Ectodermal cell (in vitro differentiated cells): ENCODE data around the gene WDR4.
"Not testable (repeated sequence)": the region's sequence is repeated elsewhere in the genome, so short reads cannot be mapped to it uniquely, and the experiment has no call there.

Source experiments
- H3K27ac ChIP-seq: 2 replicates; pipeline ENCODE4 v1.7.0; 2013; ENCODE audit warnings: mild to moderate bottlenecking, low read depth, low read length; ENCODE audit not compliant: insufficient read depth, poor library complexity, severe bottlenecking
- H3K27me3 ChIP-seq: 2 replicates; pipeline ENCODE4 v1.7.0; 2013; ENCODE audit warnings: mild to moderate bottlenecking, low read length; ENCODE audit not compliant: insufficient read depth, control insufficient read depth, poor library complexity, severe bottlenecking
- H3K36me3 ChIP-seq: one replicate; pipeline ENCODE4 v1.7.0; 2013; ENCODE audit warnings: low read length; ENCODE audit not compliant: control insufficient read depth, insufficient read depth
- H3K4me1 ChIP-seq: one replicate; pipeline ENCODE4 v1.7.0; 2013; ENCODE audit warnings: low read length; ENCODE audit not compliant: control insufficient read depth, insufficient read depth
- H3K4me3 ChIP-seq: 2 replicates; pipeline ENCODE4 v1.7.0; 2013; ENCODE audit warnings: low read depth, low read length, control low read depth; ENCODE audit not compliant: insufficient read depth
- H3K9me3 ChIP-seq: 2 replicates; pipeline ENCODE4 v1.7.0; 2013; ENCODE audit warnings: mild to moderate bottlenecking, low read length, moderate library complexity; ENCODE audit not compliant: control insufficient read depth
- WGBS, 2 experiments: methylation state at CpG; one replicate each; pipeline ENCODE4 v1.1.7; 2013; ENCODE audit warnings: missing lambda C conversion rate in 2 of 2; 5-methylcytosine and 5-hydroxymethylcytosine counted together

Gene WDR4

DNA sequence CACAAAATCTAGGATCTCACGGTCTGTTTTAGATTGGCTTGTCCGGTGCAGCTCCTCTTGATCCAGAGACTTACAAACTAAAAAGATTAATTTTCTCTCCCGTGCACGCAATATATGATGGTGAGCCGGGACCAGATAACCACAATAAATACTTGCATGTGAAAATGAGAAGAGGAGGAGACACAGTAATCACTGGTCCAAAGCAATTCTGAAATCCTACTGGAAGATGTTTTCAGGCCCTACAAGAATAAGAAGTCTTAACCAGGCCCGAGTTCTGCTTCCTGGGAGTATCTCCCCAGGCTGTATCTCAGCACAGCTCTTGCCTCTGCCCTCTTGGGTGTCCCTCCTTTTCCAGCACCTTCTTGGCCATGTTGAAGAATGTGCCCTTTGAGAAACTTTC is 1.0 kb upstream of the WDR4 start:
- peak overlapping the region; percentile 86 for H3K4me3 ChIP-seq

DNA sequence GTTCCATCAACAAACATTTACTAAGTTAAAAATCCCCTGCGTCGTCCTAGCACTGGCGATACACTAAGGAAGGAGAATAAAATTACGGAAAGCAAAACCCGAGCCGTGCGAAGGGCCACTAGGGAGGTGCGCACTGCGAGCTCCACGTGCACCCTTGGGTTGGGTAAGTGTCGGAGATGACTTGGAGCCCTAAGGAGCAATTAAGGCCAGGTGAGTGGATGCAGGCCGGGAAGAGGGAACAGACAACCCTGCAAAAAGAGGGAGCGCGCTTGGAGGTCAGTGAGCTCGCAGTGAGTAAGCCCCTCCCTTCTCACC is 704 bp downstream of the WDR4 start:
- peaks cover 6% of the 10 kb centered on the region for H3K36me3 ChIP-seq
- WGBS, 2 experiments = 1% methylated on average over 15 of the region's 15 CpGs

More for the DNA sequence above, 1.0 kb upstream of the WDR4 start:
- no peaks in the 10 kb centered on the region for H3K9me3 ChIP-seq
- WGBS, 2 experiments = 86 to 95% methylated on average over 3 to 6 of the region's 6 CpGs
- peaks cover 6% of the 10 kb centered on the region for H3K36me3 ChIP-seq
- H3K27ac ChIP-seq = no peak overlapping the region
- peaks cover 3% of the 10 kb centered on the region for H3K4me1 ChIP-seq
- H3K27me3 ChIP-seq = no peaks in the 10 kb centered on the region

GRCh38 chr21:42875811-42876210 is 3.5 kb downstream of the WDR4 start:
- H3K36me3 ChIP-seq = peaks cover 24% of the 10 kb centered on the region
- WGBS, 2 experiments = 92% methylated on average over 9 to 10 of the region's 10 CpGs

More for the DNA sequence above, 704 bp downstream of the WDR4 start:
- no peaks in the 10 kb centered on the region for H3K27me3 ChIP-seq
- H3K4me3 ChIP-seq = peak overlapping the region; percentile 86
- H3K4me1 ChIP-seq = peaks cover 3% of the 10 kb centered on the region
- peak overlapping the region; percentile 94 for H3K27ac ChIP-seq
- no peaks in the 10 kb centered on the region for H3K9me3 ChIP-seq

DNA sequence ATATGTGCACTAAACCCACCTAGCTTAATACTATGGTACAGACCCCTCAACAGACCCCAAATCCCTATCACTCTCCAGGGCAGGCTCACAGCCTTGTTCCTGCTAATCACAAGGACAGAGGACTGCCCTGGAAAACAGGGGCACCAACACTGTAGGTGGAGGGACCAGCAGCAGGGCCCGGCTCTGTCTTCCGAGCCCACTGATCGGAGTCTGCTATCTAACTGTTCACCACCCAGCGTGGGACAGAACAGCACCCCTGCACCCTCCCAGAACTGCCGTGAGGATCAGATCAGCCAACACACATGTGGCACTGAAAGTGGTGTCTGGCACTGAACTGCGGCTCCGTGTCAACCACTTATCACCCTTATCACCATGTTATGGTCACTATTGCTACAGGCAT is 6.2 kb downstream of the WDR4 start:
- 95 to 97% methylated on average over 7 of the region's 7 CpGs for WGBS, 2 experiments
- H3K4me3 ChIP-seq = no peak overlapping the region
- no peaks in the 10 kb centered on the region for H3K27me3 ChIP-seq
- H3K36me3 ChIP-seq = peaks cover 24% of the 10 kb centered on the region
- H3K27ac ChIP-seq = no peak overlapping the region
- H3K9me3 ChIP-seq = no peaks in the 10 kb centered on the region
- H3K4me1 ChIP-seq = no peaks in the 10 kb centered on the region

More at GRCh38 chr21:42875811-42876210, 3.5 kb downstream of the WDR4 start:
- H3K9me3 ChIP-seq, H3K4me3 ChIP-seq, H3K4me1 ChIP-seq, H3K27me3 ChIP-seq, H3K27ac ChIP-seq: not testable (repeated sequence)

GRCh38 chr21:42868196-42868595 is 11.1 kb downstream of the WDR4 start:
- WGBS, 2 experiments = 91% methylated on average over 10 of the region's 10 CpGs
- H3K27me3 ChIP-seq = no peaks in the 10 kb centered on the region
- H3K36me3 ChIP-seq = peaks cover 24% of the 10 kb centered on the region
- H3K4me1 ChIP-seq = no peaks in the 10 kb centered on the region
- no peak overlapping the region for H3K4me3 ChIP-seq
- no peak overlapping the region for H3K27ac ChIP-seq
- H3K9me3 ChIP-seq = no peaks in the 10 kb centered on the region

GRCh38 chr21:42865776-42866160 is 13.6 kb downstream of the WDR4 start:
- WGBS, 2 experiments = 87 to 88% methylated on average over 8 of the region's 8 CpGs
- peaks cover 8% of the 10 kb centered on the region for H3K36me3 ChIP-seq
- H3K4me1 ChIP-seq = no peaks in the 10 kb centered on the region
- H3K4me3 ChIP-seq = no peak overlapping the region
- H3K27me3 ChIP-seq = no peaks in the 10 kb centered on the region
- no peak overlapping the region for H3K27ac ChIP-seq
- no peaks in the 10 kb centered on the region for H3K9me3 ChIP-seq

DNA sequence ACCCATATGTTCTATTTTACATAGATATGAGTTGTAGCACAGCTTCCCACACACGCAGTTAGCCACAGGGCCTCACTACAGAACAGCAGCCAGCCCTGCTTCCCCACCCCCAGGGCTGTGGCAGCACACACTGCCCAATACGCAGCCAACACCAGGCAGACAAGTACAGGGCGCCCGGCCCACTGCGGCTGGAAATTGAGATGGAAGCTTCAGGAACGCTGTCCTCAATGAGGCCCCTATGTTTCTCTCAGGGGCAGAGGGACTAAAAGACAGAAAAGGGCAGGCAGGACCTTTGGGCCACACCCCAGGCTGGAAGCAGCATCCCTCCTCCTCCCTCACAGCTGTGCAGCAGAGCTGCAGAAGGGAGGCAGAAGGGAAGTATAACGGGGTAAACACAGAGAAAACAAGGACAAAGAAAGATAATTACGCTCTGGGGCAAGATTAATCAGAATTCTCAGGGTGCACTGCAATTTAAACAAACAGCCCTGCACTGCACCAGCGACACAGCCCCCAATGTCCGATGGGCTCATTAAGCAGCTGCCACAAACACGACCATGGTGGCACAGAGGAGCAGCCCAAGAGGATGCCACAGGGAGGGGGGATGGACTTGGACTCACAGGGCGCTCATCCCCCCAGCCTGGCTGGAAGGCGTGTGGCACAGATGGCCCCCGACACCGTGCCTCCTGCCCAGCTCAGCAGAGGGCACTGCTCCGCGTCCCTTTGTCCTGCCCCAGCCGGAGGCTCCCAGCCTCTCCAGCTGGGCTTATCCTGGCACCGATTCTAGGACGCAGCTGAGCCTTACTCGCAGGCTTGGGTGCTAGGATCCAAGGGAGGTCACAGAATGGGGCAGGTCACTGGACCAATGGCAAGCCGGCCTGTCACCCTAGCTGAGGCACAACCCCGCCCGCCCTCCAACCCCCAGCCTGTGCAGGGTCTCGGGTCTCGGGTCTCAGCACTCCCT is 14.2 kb downstream of the WDR4 start:
- 94% methylated on average over 26 of the region's 26 CpGs for WGBS, 2 experiments
- peaks cover 8% of the 10 kb centered on the region for H3K36me3 ChIP-seq

DNA sequence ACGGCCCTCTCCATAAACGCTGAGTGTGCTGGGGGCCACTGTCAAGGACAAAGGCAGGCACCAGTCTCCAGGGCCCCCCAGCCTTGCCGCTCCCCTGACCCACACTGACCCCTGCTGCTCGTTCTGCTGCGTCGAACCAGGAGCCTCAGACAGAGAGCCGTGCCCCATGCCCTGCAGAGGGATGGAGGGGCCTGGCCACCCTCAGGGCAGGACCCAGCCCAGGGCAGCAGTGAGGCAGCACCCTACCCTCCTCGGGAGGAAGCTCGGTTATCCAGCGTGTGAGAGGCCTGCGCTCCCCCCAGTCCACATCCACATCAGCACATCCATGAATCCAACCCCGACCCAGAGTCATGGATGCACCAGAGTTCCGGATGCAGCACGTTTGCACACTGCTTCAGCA is 15.1 kb downstream of the WDR4 start:
- peaks cover 10% of the 10 kb centered on the region for H3K36me3 ChIP-seq
- 91% methylated on average over 14 of the region's 14 CpGs for WGBS, 2 experiments

More for the DNA sequence above, 14.2 kb downstream of the WDR4 start:
- H3K27me3 ChIP-seq = no peaks in the 10 kb centered on the region
- H3K4me1 ChIP-seq = no peaks in the 10 kb centered on the region
- H3K27ac ChIP-seq = no peak overlapping the region
- no peaks in the 10 kb centered on the region for H3K9me3 ChIP-seq
- H3K4me3 ChIP-seq = no peak overlapping the region

DNA sequence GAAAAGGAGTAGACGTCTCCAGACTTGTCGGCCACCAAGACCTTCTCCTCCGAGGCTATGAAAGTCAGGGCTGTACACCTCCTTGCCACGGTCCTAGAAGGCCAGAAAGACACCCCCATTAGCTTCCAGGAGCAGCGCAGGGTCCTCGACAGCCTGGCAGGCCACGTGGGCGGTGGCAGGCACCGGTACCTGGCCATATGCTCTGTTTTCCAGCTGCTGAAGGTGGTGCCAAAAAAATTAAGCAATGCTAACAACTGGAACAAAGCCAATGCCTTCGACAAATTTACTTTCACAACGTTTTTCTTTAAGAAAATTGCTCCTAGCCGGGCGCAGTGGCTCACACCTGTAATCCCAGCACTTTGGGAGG is 15.9 kb downstream of the WDR4 start:
- H3K36me3 ChIP-seq = peaks cover 17% of the 10 kb centered on the region
- no peak overlapping the region for H3K4me3 ChIP-seq
- H3K27ac ChIP-seq = no peak overlapping the region
- no peaks in the 10 kb centered on the region for H3K9me3 ChIP-seq
- WGBS, 2 experiments = 88 to 90% methylated on average over 13 of the region's 13 CpGs
- H3K4me1 ChIP-seq = no peaks in the 10 kb centered on the region
- no peaks in the 10 kb centered on the region for H3K27me3 ChIP-seq

More for the DNA sequence above, 15.1 kb downstream of the WDR4 start:
- no peaks in the 10 kb centered on the region for H3K4me1 ChIP-seq
- H3K9me3 ChIP-seq = no peaks in the 10 kb centered on the region
- H3K27ac ChIP-seq = no peak overlapping the region
- no peak overlapping the region for H3K4me3 ChIP-seq
- no peaks in the 10 kb centered on the region for H3K27me3 ChIP-seq

DNA sequence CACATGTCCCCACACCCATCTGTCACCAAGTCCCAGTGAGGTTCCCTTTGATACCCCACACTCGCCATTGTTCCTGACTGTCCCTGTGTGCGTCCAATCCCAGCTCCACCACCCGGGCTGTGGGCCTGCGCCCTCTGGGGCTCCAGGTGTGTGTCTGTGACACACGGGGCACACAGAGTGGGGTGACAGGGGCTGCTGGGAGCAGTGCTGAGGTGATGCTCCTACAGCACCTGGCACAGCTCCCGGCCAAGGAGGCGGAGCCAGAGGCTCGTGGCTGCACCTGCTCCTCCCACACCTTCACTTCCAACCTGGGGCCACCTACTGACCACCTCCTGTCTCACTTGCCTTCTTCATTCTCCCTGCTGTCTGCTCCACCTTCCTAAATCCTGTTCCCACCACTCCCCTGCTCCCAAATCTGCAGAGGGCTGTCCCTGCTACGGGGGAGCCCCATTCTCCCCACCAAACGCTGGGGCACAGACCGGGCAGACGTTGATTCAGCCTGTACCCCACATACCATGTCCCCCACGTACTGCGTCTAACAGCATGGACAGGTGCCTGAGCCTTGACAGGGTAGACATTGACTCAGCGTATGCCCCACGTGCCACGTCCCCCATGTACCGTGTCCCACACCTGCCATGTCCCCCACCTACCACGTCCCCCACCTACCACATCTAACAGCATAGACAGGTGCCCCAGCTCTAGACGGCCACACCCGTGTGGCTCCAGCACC is 16.4 kb downstream of the WDR4 start:
- H3K9me3 ChIP-seq = no peaks in the 10 kb centered on the region
- peaks cover 20% of the 10 kb centered on the region for H3K36me3 ChIP-seq
- H3K27ac ChIP-seq = no peak overlapping the region
- H3K27me3 ChIP-seq = no peaks in the 10 kb centered on the region
- 94 to 95% methylated on average over 21 of the region's 21 CpGs for WGBS, 2 experiments
- no peaks in the 10 kb centered on the region for H3K4me1 ChIP-seq
- H3K4me3 ChIP-seq = no peak overlapping the region
